HG03066 (cell line): Measurements from ENCODE around the gene ZNF850.
"Not testable (repeated sequence)": the region's sequence is repeated elsewhere in the genome, so short reads cannot be mapped to it uniquely, and the experiment has no call there.

ENCODE experiments used
- ATAC-seq: cut with Tn5 transposase; IDR thresholded peaks from one replicate; pipeline ENCODE4 v1.9.1; 2021; ENCODE audit warnings: low read depth; ENCODE audit not compliant: unreplicated experiment

Gene ZNF850

GRCh38 chr19:36772311-36773222 lies at the start of gene ZNF850:
Gene ZNF850, minus strand, starts transcription at chr19:36772807. Its CDS starts 10,201 bp downstream, at chr19:36762606.
- peak; percentile 75 for ATAC-seq

- no peak for ATAC-seq
These were observed 49.2 kb upstream of the ZNF850 start for GRCh38 chr19:36821758-36822157.

GRCh38 chr19:36819130-36819630 lies 46.6 kb upstream of the ZNF850 start:
- ATAC-seq = no peak

- no peak for ATAC-seq
These were observed 34.4 kb upstream of the ZNF850 start for GRCh38 chr19:36807029-36807428.

- ATAC-seq = no peak
These were observed 32.8 kb upstream of the ZNF850 start for GRCh38 chr19:36805364-36805763.

GRCh38 chr19:36797786-36798108 lies 25.1 kb upstream of the ZNF850 start:
- no peak for ATAC-seq

- ATAC-seq = no peak
These were observed 24.0 kb upstream of the ZNF850 start for GRCh38 chr19:36796714-36796992.

- not testable (repeated sequence) for ATAC-seq
These were observed 19.0 kb upstream of the ZNF850 start for GRCh38 chr19:36791420-36792141.

GRCh38 chr19:36775768-36776167 lies 3.2 kb upstream of the ZNF850 start:
- no peak for ATAC-seq

- ATAC-seq = peak; percentile 38
These were observed 594 bp upstream of the ZNF850 start for GRCh38 chr19:36773223-36773579.

GRCh38 chr19:36771261-36772231 lies 1.1 kb downstream of the ZNF850 start:
- no peak for ATAC-seq

- no peak for ATAC-seq
These were observed 22.4 kb downstream of the ZNF850 start for GRCh38 chr19:36750066-36750691.

GRCh38 chr19:36749613-36750012 lies 23.0 kb downstream of the ZNF850 start:
- ATAC-seq = not testable (repeated sequence)

GRCh38 chr19:36748431-36749275 lies 24.0 kb downstream of the ZNF850 start:
- no peak for ATAC-seq

- ATAC-seq = no peak
These were observed 24.9 kb downstream of the ZNF850 start for GRCh38 chr19:36747750-36748149.

GRCh38 chr19:36745870-36746269 lies 26.7 kb downstream of the ZNF850 start:
- no peak for ATAC-seq

- not testable (repeated sequence) for ATAC-seq
These were observed 36.4 kb downstream of the ZNF850 start for GRCh38 chr19:36736166-36736565.

- ATAC-seq = no peak
These were observed 52.7 kb downstream of the ZNF850 start for GRCh38 chr19:36719687-36720556.
